NCI-H1105 (cell line): ENCODE data around the gene PHLDB3.
A peak's percentile ranks its signal among the peaks of the same experiment; 100 is the strongest.
"Not testable (repeated sequence)": the region's sequence is repeated elsewhere in the genome, so short reads cannot be mapped to it uniquely, and the experiment has no call there.

ENCODE experiments used
- DNase-seq: peaks from one replicate; lab custom pipeline; 2025; lab: John Stamatoyannopoulos, UW

Gene PHLDB3

GRCh38 chr19:43467276-43467675, 37.3 kb downstream of the PHLDB3 start:
- no peak for DNase-seq

GRCh38 chr19:43466793-43467192, 37.8 kb downstream of the PHLDB3 start:
- DNase-seq: no peak

- no peak for DNase-seq
Measured at GRCh38 chr19:43465468-43466120, 39.0 kb downstream of the PHLDB3 start, which contains the start of gene LYPD3. Gene LYPD3 (minus strand): TSS chr19:43465608. CDS start chr19:43465571, 37 bp downstream.

- DNase-seq: peak; percentile 72
Measured at GRCh38 chr19:43464134-43464775, 40.3 kb downstream of the PHLDB3 start.

DNA sequence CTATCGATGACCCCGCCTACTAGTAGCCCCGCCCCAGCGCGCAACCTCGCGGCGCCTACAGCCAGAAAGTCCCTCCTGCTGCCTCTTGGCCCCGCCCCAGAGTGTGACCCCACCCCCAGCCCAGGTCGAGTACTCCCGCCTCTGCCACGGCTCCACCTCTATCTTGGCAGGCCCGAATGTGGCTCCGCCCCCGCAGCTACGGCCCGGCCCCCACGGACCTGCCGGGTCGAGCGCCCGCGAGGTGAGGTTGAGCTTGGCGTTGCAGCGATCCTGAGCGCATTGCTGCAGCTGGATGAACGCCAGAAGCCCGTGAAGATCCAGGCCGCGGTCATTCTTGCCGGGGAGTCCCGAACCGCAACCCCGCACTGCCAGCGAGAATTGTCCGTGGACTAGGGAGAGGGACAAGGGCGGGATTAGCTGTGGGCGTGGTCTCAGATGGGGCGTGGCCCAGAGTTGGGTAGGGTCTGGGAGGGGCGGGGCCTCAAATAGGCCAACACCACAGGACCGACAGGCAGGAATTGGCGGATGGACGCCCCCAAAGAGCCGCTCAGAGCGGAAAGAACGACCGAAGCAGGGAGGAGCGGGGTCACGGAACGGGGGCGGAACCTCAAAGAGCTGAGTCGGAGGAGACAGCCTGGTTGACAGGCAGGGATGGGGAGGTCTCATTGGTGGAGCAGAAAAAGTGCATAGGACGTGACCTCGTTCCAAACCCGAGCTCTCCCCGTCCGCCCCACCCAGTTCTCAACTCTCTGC, 41.0 kb downstream of the PHLDB3 start:
- peak; percentile 96 for DNase-seq

GRCh38 chr19:43462785-43463380, 41.7 kb downstream of the PHLDB3 start:
- no peak for DNase-seq

- DNase-seq: no peak
Measured at GRCh38 chr19:43462383-43462782, 42.2 kb downstream of the PHLDB3 start.

GRCh38 chr19:43461303-43461702, 43.2 kb downstream of the PHLDB3 start:
- no peak for DNase-seq

DNA sequence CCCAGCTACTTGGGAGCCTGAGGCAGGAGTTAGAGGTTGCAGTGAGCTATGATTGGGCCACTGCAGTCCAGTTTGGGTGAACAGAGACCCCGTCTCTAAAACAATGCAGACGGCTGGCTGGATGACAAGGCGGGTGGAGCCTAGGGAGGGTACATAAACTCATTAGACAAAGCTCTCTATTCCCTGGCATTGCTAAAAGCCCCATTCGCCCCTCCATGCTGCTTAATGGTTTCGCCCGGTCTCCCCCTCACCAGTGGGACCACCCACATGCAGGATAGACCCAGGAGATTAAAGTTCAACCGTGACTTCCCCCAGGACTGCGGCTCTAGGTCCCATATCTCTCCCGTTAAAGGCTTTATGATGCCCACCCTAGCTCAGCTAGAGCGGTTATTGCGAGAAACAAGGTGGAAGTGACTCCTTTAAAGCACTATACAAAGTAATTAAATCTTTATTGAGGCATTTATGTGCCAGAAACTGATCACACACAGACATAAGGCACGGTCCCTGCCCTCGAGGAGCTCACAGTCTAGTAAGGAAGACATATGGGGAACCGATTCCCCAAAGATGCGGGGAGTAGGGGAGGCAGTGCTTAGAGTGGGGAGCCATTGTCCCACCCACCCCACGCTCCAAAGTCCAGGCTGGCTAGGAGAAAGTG, 44.1 kb downstream of the PHLDB3 start:
- no peak for DNase-seq

DNA sequence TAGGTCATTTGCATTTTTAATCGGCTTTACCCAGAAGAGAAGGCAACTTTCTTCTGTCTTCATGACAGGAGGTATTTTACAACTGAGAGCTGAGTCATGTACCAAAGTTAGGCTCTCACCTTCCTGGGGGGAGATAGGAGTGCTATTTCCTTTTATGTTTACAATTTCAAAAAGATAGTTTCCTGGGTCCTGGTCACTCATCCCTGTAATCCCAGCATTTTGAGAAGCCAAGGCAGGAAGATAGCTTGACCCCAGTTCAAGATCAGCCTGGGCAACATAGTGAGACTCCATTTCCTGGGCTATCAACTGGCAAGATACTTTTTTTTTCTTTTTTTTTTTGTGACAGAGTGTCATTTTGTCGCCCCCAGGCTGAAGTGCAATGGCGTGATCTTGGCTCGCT, 46.7 kb downstream of the PHLDB3 start:
- DNase-seq: no peak

DNA sequence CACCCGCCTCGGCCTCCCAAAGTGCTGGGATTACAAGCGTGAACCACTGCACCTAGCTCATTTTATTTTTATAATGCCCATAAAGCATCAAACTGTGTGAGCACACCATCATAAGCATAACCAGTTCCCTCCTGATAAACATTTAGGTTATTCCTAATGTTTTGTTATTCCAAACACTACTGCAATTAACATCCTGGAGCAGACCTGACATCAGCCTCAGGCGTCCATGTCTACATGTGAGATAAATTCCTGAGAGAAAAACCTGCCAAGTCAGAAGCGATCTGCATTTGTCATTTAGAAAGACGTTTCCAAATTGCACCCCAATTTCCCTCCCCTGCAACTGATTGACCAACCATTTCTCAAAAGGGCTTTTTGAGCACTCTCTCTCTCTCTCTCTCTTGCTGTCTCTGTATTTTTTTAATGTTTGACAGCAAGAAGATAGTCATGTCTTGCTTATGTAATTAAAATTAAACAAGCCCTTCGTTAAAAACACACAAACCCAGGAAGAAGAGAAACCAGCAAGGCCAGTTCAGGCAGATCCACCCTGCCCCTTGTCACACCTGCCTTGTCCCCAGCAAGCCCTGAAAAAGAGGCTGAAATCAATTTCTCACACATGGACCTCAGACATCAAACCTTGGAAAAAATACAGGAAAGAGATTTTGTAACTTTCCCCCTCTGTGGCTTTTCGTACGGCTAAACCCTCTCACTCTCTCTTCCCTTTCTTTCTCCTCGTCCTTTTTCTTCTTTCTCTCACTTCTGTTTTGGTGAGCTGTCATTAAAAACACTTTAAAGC, 49.0 kb downstream of the PHLDB3 start:
- no peak for DNase-seq

DNA sequence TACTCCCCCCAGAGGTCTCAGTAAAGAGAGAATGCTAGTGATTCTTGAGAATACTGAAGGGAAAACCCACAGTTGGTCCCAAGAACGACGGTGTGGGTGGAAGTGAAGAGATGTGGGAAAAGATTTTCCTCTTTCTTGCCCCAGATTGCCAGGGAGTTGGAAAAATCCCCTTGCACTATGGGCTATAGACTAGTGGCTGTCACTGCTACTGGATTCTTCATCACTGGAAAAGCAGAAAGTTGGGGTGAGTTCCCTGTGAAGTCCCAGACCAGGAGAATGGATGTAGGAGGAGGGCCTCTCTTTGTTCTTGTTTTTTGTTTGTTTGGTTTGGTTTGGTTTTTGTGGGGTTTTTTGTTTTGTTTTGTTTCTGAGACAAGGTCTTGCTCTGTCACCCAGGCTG, 50.5 kb downstream of the PHLDB3 start:
- DNase-seq: no peak

DNA sequence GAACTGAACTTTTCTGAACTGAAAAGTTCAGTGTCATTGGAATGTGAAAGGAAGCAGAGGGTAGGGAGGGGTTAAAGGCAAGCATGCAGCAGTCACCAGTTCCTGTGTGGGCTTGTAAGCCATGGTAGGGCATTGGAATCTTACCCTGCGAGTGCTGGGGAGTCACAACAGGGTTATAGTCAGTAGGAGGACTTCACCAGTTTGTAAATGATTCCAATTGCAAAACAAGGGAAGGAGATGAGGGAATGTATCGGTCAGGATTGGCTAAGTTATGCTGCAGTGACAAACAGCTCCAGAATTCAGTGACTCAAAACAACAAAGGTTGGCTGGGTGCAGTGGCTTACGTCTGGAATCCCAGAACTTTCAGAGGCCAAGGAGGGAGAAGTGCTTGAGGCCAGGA, 52.0 kb downstream of the PHLDB3 start:
- DNase-seq: no peak

DNA sequence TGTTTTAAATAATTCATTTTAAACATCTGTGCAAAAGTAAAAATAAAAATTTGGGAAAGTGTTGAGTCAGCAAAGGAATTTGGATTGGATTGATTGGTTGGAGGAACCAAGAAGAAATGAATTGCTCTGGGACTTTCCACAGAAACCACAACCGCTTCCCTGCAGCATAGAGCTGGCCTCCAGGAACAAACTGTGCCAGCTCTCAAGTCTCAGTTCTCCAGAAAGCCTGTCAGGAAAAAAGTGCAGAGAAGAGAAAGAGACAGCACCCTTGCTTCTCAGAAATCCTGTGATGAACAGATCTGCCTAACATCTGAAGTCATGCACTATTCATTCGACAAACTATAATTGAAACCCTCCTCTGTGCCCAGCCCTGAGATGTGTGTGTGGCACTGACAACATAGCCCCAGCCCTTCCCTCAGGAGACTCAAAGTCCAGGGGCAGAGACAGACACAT, 54.0 kb downstream of the PHLDB3 start:
- DNase-seq: no peak

DNA sequence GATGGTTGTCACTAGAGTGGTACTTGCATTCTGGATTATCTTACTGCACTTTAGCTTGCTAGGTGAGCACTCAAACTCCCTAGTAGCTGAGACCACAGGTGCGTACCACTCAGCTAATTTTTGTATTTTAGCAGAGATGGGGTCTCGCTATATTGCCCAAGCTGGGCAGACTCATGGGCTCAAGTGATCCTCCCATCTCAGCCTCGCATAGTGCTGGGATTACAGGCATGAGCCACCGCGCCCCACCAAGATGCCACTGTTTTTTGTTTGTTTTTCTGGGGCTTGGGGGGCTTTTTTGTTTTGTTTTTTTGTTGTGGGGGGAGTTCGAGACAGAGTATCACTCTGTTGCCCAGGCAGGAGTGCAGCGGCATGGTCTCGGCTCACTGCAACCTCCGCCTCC, 56.9 kb downstream of the PHLDB3 start:
- DNase-seq: no peak

GRCh38 chr19:43446746-43447489, 57.6 kb downstream of the PHLDB3 start:
- peak; percentile 53 for DNase-seq

GRCh38 chr19:43445426-43445825, 59.1 kb downstream of the PHLDB3 start:
- no peak for DNase-seq

- no peak for DNase-seq
Measured at GRCh38 chr19:43444531-43445287, 59.8 kb downstream of the PHLDB3 start.

- DNase-seq: not testable (repeated sequence)
Measured at GRCh38 chr19:43444091-43444490, 60.5 kb downstream of the PHLDB3 start.

- DNase-seq: no peak
Measured at GRCh38 chr19:43441716-43442115, 62.8 kb downstream of the PHLDB3 start.
